Activated CD8-positive, alpha-beta T cell treated with anti-CD3 and anti-CD28 coated beads, Interleukin-2, amount 10 ng/mL, durations not matched to agents 7 days and 5 days (primary cell): Measurements from ENCODE around the gene OPN1MW3. TPM values are rescaled to one million over a fixed set of nuclear protein-coding genes. Genes with fewer than 3 reads are reported as not detected.

Experiments used
- ATAC-seq: fragments of 150-1000 bp; cut with Tn5 transposase; one replicate; pipeline ENCODE4 v1.10.0; 2021; ENCODE audit warnings: moderate library complexity
- CTCF ChIA-PET: fragments of 350-600 bp; sonication (Branson Sonifier 250); formaldehyde crosslinking; loops from one replicate; lab custom pipeline; 2021; ENCODE audit warnings: antibody characterized with exemption; lab: Charles Lee
- POLR2A ChIA-PET: fragments of 350-600 bp; sonication (Branson Sonifier 250); formaldehyde crosslinking; loops from one replicate; lab custom pipeline; 2021; ENCODE audit warnings: antibody characterized with exemption; lab: Charles Lee
- DNase-seq: peaks from one replicate; pipeline ENCODE4 v3.0.0-alpha.2; 2020
- H3K27ac Mint-ChIP-seq: one replicate; pipeline ENCODE4 v1.8.0; 2021; ENCODE audit warnings: mild to moderate bottlenecking, mixed read lengths
- H3K27me3 Mint-ChIP-seq: one replicate; pipeline ENCODE4 v1.8.0; 2021; ENCODE audit warnings: low read depth, mixed read lengths
- H3K36me3 Mint-ChIP-seq: one replicate; pipeline ENCODE4 v1.8.0; 2021; ENCODE audit warnings: low read depth, mixed read lengths
- H3K4me1 Mint-ChIP-seq: one replicate; pipeline ENCODE4 v1.8.0; 2021; ENCODE audit warnings: low read depth, mixed read lengths
- H3K4me3 Mint-ChIP-seq: one replicate; pipeline ENCODE4 v1.8.0; 2021; ENCODE audit warnings: mild to moderate bottlenecking, mixed read lengths
- H3K9me3 Mint-ChIP-seq: one replicate; pipeline ENCODE4 v1.8.0; 2022; ENCODE audit warnings: mixed read lengths; ENCODE audit not compliant: insufficient read depth
- total RNA-seq, 2 experiments: library from RNA; stranded (reverse); gene quantifications; one replicate each; pipeline ENCODE4 v1.2.3, GENCODE V29; 2021

OPN1MW3 gene
- total RNA-seq, 2 experiments from 2014 or later: not detected

DNA sequence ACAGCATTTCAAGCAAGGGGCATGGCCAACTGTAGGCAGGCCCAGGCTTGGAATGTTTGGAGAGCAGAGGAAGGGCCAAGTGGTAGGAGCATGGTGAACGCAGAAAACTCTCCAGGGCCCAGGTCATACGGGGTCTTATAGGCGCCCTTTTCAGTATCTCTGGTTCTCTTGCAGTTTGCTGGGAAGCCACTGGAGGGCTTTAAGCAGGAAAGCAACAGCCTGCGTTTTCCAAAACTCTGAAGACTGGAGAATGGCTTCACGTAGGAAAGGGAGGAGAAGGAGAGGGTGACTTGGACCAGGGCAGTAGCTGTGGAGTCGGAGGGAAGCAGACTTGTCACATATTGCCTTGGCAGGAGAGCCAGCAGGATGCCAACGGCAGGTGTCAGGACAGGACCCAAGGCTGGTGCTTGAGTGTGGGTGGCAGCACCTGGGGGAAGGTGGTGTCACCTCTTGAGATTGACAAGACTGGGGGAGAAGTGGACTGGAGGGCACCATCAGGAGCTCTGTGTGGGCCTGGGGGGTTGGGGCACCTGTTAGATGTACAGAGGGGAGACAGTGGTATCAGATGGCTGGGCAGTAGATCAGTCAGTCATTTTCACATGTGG, 60.1 kb downstream of the OPN1MW3 start:
- ChIA-PET POLR2A (no interaction called here), CTCF (interaction anchor here (0.9 to 2.8 kb wide), 4 partner anchors 9 to 16 kb away, joined by 3 to 10 read pairs (median 5); no protein-coding TSS in a partner anchor)
- DNase-seq (no peak), ATAC-seq (no peak)
- Mint-ChIP-seq H3K4me1 (peaks cover 46% of the 10 kb centered on the region), H3K4me3 (no peak overlapping the region), H3K36me3 (no peaks in the 10 kb centered on the region), H3K27me3 (no peaks in the 10 kb centered on the region), H3K9me3 (no peaks in the 10 kb centered on the region), H3K27ac (no peak overlapping the region)

DNA sequence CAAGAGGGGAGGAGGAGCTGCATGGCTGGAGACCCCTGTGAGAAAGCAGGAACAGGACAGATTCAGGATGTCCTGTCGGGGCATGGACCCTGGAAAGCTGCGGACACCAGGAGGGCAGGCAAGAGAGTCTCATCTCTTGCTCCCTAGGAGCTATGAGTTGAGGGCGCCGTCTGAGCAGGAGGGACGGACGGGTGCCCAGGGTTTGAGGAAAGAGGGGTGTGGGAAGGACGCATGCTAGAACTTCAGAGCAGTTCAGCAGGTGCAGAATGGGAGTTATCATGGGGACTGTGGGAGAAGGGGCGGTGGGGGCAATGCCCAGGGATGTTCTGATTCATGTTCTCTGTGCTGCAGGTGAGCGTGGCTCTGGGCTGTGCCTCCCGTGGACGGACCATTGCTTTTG, 63.0 kb downstream of the OPN1MW3 start:
- Mint-ChIP-seq H3K4me1 (peaks cover 33% of the 10 kb centered on the region), H3K27me3 (no peaks in the 10 kb centered on the region), H3K36me3 (no peaks in the 10 kb centered on the region), H3K27ac (peak overlapping the region; percentile 30), H3K9me3 (no peaks in the 10 kb centered on the region), H3K4me3 (no peak overlapping the region)
- CTCF ChIA-PET: no interaction called here
- POLR2A ChIA-PET: no interaction called here
- no peak for ATAC-seq
- DNase-seq: no peak

Other genes with a start within 250 kb of the OPN1MW3 start
- 100 to 1,000 TPM; 164 to 165 TPM for gene IRAK1, start 237.7 kb upstream of the OPN1MW3 start, total RNA-seq
- 10 to 100 TPM; 65.4 to 65.5 TPM for gene MECP2, start 159.9 kb upstream of the OPN1MW3 start, total RNA-seq
- gene OPN1LW, start 113.3 kb upstream of the OPN1MW3 start, total RNA-seq: not detected
- not detected for gene OPN1MW, start 75.0 kb upstream of the OPN1MW3 start, total RNA-seq
- not detected for gene OPN1MW2, start 37.8 kb upstream of the OPN1MW3 start, total RNA-seq
- gene TEX28, start 37.5 kb downstream of the OPN1MW3 start, total RNA-seq: not detected
- 1 to 10 TPM; 1.3 to 1.5 TPM for gene TKTL1, start 38.2 kb downstream of the OPN1MW3 start, total RNA-seq
- gene FLNA, start 117.1 kb downstream of the OPN1MW3 start, total RNA-seq: 1,000 to 10,000 TPM; 1,371 to 1,454 TPM
- 10 to 100 TPM; 65.9 to 66.0 TPM for gene EMD, start 121.7 kb downstream of the OPN1MW3 start, total RNA-seq
- gene RPL10, start 140.8 kb downstream of the OPN1MW3 start, total RNA-seq: 1,000 to 10,000 TPM; 2,758 to 2,862 TPM
- 10 to 100 TPM; 22.5 to 26.5 TPM for gene DNASE1L1, start 151.7 kb downstream of the OPN1MW3 start, total RNA-seq
- 10 to 100 TPM; 76.5 to 77.4 TPM for gene TAFAZZIN, start 154.0 kb downstream of the OPN1MW3 start, total RNA-seq
- gene ATP6AP1, start 171.1 kb downstream of the OPN1MW3 start, total RNA-seq: 10 to 100 TPM; 41.5 to 43.5 TPM
- gene GDI1, start 179.6 kb downstream of the OPN1MW3 start, total RNA-seq: 10 to 100 TPM; 92.7 to 95.5 TPM
- 10 to 100 TPM; 62.7 to 63.5 TPM for gene FAM50A, start 186.6 kb downstream of the OPN1MW3 start, total RNA-seq
- gene PLXNA3, start 200.7 kb downstream of the OPN1MW3 start, total RNA-seq: 10 to 100 TPM; 48.9 to 53.6 TPM
- 10 to 100 TPM; 49.6 to 51.0 TPM for gene LAGE3, start 221.7 kb downstream of the OPN1MW3 start, total RNA-seq
- gene UBL4A, start 229.0 kb downstream of the OPN1MW3 start, total RNA-seq: 10 to 100 TPM; 52.1 to 54.0 TPM
- gene SLC10A3, start 233.0 kb downstream of the OPN1MW3 start, total RNA-seq: 10 to 100 TPM; 29.1 to 30.8 TPM